Nucleus accumbens (tissue), 56 donors: ENCODE data around the gene TCERG1L.
"Not testable (repeated sequence)": the region's sequence is repeated elsewhere in the genome, so short reads cannot be mapped to it uniquely, and the experiment has no call there.

Experiments
- DNase-seq, 56 donors: peaks; one replicate each; lab custom pipeline; 2025; lab: John Stamatoyannopoulos, UW

TCERG1L gene

GRCh38 chr10:131250454-131251145 lies 60.9 kb downstream of the TCERG1L start:
- no peak for DNase-seq

GRCh38 chr10:131249955-131250344 lies 61.6 kb downstream of the TCERG1L start:
- DNase-seq: no peak

- no peak for DNase-seq
Measured at GRCh38 chr10:131249238-131249954, 62.1 kb downstream of the TCERG1L start.

GRCh38 chr10:131248376-131249165 lies 63.0 kb downstream of the TCERG1L start:
- no peak for DNase-seq

GRCh38 chr10:131247873-131248272 lies 63.6 kb downstream of the TCERG1L start:
- DNase-seq: no peak

GRCh38 chr10:131246775-131247174 lies 64.7 kb downstream of the TCERG1L start:
- DNase-seq: no peak

- no peak for DNase-seq
Measured at GRCh38 chr10:131246089-131246488, 65.4 kb downstream of the TCERG1L start.

GRCh38 chr10:131245475-131246059 lies 66.0 kb downstream of the TCERG1L start:
- DNase-seq: no peak

- DNase-seq: no peak
Measured at GRCh38 chr10:131244836-131245235, 66.7 kb downstream of the TCERG1L start.

GRCh38 chr10:131243076-131243475 lies 68.4 kb downstream of the TCERG1L start:
- DNase-seq: no peak

GRCh38 chr10:131242007-131242406 lies 69.5 kb downstream of the TCERG1L start:
- peak in 4 of 56 donors; percentile 1 to 24 (median 6) for DNase-seq

GRCh38 chr10:131240691-131241090 lies 70.8 kb downstream of the TCERG1L start:
- no peak for DNase-seq

GRCh38 chr10:131239926-131240325 lies 71.6 kb downstream of the TCERG1L start:
- DNase-seq: no peak

GRCh38 chr10:131239450-131239849 lies 72.1 kb downstream of the TCERG1L start:
- DNase-seq: no peak

- DNase-seq: no peak
Measured at GRCh38 chr10:131238669-131239280, 72.7 kb downstream of the TCERG1L start.

GRCh38 chr10:131237991-131238651 lies 73.4 kb downstream of the TCERG1L start:
- no peak for DNase-seq

GRCh38 chr10:131234606-131235005 lies 76.9 kb downstream of the TCERG1L start:
- not testable (repeated sequence) for DNase-seq

GRCh38 chr10:131233611-131234258 lies 77.8 kb downstream of the TCERG1L start:
- no peak for DNase-seq

GRCh38 chr10:131231965-131232541 lies 79.5 kb downstream of the TCERG1L start:
- no peak for DNase-seq
